HUES48 (cell line): ENCODE results near the gene C22orf23.

Source experiments
- H3K27ac ChIP-seq: one replicate; pipeline ENCODE4 v1.7.0; 2013; ENCODE audit warnings: low read depth, low read length, inconsistent platforms
- H3K27me3 ChIP-seq: 2 replicates; pipeline ENCODE4 v1.6.1; 2013; ENCODE audit warnings: mild to moderate bottlenecking, low read length; ENCODE audit not compliant: control insufficient read depth, insufficient read depth
- H3K36me3 ChIP-seq: 2 replicates; pipeline ENCODE4 v1.6.1; 2013; ENCODE audit warnings: low read length; ENCODE audit not compliant: control insufficient read depth, insufficient read depth
- H3K4me1 ChIP-seq: 2 replicates; pipeline ENCODE4 v1.6.1; 2013; ENCODE audit warnings: mild to moderate bottlenecking, low read length; ENCODE audit not compliant: control insufficient read depth, insufficient read depth
- H3K4me3 ChIP-seq: 2 replicates; pipeline ENCODE4 v1.5.1; 2013; ENCODE audit warnings: mild to moderate bottlenecking, low read depth, low read length
- H3K9ac ChIP-seq: 2 replicates; pipeline ENCODE4 v1.6.1; 2013; ENCODE audit warnings: mild to moderate bottlenecking, low read depth, low read length, moderate library complexity
- H3K9me3 ChIP-seq: 2 replicates; pipeline ENCODE4 v1.6.1; 2013; ENCODE audit warnings: low read length; ENCODE audit not compliant: control insufficient read depth, insufficient read depth

C22orf23 gene

DNA sequence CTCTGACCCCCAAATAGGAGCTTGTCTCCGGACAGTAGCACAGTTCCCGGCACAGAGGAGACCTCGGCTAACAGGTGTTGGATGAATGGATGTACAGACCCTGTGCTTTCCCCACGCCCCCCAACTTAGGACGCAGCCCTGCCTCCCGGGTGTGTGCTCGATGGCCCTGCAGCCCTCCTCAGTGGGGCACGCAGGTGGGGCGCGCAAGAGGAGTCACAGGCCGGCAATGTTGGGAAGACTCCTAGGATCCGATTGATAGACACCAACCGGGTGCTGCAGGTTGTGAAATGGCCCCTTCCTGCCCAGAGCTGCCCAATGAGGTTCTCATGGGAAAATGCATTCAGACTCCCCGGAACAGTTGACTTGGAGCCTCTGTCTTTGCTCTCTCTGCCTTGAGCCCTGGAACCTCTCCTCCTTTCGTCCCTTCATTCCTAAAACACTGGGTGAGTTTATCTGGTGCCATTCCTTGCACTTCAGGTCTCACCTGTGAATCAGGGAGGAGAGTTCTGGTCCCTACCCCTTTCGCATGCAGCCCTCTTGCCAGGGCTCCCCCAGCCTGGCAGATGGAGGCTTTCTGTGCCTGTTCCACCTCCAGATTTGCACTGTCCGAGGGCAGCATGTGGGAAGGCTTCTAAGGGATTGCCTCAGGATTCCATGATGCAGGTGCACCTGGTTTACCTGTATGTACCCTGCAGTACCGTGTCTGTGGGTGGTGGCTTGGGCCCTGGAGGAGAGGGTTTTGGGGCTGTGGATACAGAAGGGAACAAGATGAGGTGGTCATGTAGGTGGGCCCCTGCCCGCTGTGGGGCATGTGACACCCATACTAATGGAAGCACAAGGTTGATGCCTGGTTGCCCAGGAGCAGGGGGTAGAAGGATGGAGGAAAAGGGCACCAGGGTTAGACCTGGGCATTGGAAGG, 46.1 kb downstream of the C22orf23 start:
- Histone ChIP-seq H3K36me3 (peaks cover 1% of the 10 kb centered on the region; the same call in 1 of the 2 replicates), H3K27ac (no peak overlapping the region), H3K4me3 (peak overlapping the region; percentile 72), H3K27me3 (no peaks in the 10 kb centered on the region), H3K4me1 (peaks cover 38% of the 10 kb centered on the region), H3K9ac (0 out of 2 replicates have a peak overlapping the region, but pooled peaks have one; percentile 24), H3K9me3 (no peaks in the 10 kb centered on the region)

GRCh38 chr22:37906364-37907008, 46.9 kb downstream of the C22orf23 start:
- no peaks in the 10 kb centered on the region for H3K36me3 ChIP-seq
- H3K4me3 ChIP-seq: peak overlapping the region; percentile 72
- peak overlapping the region; percentile 47 for H3K27ac ChIP-seq
- H3K9ac ChIP-seq: peak overlapping the region; percentile 74; the same call in 1 of the 2 replicates
- H3K9me3 ChIP-seq: no peaks in the 10 kb centered on the region
- H3K4me1 ChIP-seq: peaks cover 33% of the 10 kb centered on the region
- no peaks in the 10 kb centered on the region for H3K27me3 ChIP-seq

- no peaks in the 10 kb centered on the region for H3K9me3 ChIP-seq
- peak within 1 kb of the TSS; percentile 74; the same call in 1 of the 2 replicates for H3K9ac ChIP-seq
- no peaks in the 10 kb centered on the region for H3K36me3 ChIP-seq
- H3K4me1 ChIP-seq: peaks cover 26% of the 10 kb centered on the region
- peak within 1 kb of the TSS; percentile 83 for H3K27ac ChIP-seq
- H3K27me3 ChIP-seq: no peaks in the 10 kb centered on the region
- peak within 1 kb of the TSS; percentile 72 for H3K4me3 ChIP-seq
These were observed 47.7 kb downstream of the C22orf23 start, which contains the start of gene MICALL1 for GRCh38 chr22:37905534-37906363. Gene MICALL1, plus strand, starts transcription at chr22:37906297. Its CDS starts 126 bp downstream, at chr22:37906423.

DNA sequence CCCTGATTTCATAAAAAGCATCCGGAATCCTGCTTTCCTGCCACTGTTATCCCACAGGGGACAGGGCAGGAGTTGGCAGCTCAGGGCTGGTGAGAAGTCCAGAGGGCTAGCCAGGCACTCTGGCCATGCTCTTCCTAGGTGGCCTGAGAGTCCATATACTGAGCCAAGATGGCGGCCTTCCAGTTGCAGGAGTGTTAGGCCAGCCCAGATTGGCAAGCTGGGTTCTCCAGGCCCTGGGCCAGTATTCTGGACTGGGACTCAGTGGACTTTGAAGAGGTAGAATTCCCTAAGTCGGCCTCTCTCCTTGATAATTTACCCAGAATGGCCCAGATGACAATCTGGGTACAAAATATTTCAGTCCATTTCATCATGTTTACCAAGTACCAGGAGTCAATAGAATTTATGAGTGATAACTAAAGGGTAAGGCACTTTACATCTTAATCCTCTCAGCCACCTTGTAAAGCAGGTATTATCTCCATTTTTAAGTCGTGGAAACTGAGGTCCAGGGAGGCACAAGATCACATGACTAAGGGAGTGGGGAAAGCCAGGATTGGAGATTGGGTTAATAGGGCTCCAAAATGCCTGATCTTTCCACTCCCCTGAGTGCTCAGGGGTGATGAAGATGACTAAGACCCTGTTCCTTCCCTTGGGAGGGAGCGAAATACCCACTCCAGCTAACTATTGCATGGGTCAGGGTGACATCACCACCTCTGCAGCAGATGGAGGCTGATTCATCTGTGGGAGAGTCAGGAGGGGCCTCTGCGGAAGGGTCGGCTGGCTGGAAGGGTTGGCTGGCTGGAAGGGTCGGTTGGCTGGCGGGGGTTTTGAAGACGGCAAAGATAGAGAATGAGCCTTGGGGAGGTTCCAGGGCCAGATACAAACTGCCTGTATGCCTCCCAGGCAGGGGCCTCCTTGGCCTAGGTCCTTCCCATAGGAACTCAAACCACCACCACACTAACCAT, 48.5 kb downstream of the C22orf23 start:
- Histone ChIP-seq H3K27ac (peak overlapping the region; percentile 83), H3K27me3 (no peaks in the 10 kb centered on the region), H3K4me1 (peaks cover 17% of the 10 kb centered on the region), H3K4me3 (peak overlapping the region; percentile 72), H3K36me3 (no peaks in the 10 kb centered on the region), H3K9me3 (no peaks in the 10 kb centered on the region), H3K9ac (peak overlapping the region; percentile 72; the same call in 1 of the 2 replicates)

DNA sequence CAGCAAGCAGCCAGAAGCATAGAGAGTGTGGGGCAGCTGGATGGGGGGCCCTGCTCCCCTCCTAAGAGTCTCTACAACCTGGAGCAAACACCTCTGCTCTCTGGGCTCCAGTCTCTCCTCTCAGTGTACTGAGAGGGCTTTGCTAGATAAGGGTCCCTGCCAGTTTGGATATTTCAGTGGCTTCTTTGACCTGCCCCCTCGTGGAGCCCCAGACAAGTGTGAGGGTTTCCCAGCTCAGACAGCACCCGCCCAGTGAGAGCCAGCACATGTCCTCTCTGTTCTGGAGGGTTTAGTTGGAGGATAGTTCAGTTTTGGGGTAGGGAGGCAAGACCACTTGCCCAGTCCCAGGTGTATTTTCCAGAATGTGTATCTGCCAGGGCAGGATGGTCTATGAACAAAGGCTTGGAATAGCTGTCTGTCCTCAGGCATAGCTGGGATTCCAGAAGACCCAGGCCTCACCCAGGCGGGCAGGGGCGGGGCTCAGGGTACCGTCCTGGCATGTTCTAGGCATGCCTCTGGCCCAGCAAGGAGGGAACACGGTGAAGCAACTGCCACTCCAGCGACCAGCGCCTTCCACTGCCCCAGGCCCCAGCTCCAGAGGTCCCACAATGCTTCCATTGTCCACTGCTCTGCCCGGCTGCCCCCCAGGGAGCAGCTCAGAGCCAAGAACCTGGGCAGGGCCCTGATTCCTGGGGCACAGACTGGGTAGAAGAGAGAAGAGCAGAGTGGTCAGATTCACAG, 54.8 kb downstream of the C22orf23 start:
- Histone ChIP-seq H3K27me3 (no peaks in the 10 kb centered on the region), H3K27ac (no peak overlapping the region), H3K4me3 (no peak overlapping the region), H3K4me1 (peaks cover 29% of the 10 kb centered on the region), H3K36me3 (no peaks in the 10 kb centered on the region), H3K9me3 (no peaks in the 10 kb centered on the region), H3K9ac (0 out of 2 replicates have a peak overlapping the region, but pooled peaks have one; percentile 3)

DNA sequence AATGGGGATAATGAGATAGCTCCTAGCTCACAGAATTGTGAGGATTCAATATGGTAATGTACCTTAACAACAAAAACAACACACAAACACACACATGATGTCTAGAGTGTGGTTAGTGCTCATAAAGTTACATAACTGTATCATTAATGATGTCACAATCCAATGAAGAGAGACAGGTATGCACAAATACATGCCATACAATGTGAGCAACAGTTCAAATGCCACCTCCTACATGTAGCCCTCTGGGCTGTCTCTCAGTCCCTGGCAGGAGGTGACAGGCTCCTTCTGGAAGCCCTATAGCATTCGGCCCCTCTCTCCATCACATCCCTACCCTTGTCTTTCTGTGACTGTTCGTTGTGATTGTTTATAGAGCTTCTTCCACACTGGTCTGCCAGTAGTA, 55.6 kb downstream of the C22orf23 start:
- H3K9ac ChIP-seq: no peak overlapping the region
- no peaks in the 10 kb centered on the region for H3K27me3 ChIP-seq
- no peaks in the 10 kb centered on the region for H3K9me3 ChIP-seq
- H3K4me1 ChIP-seq: peaks cover 29% of the 10 kb centered on the region
- no peak overlapping the region for H3K4me3 ChIP-seq
- H3K27ac ChIP-seq: no peak overlapping the region
- H3K36me3 ChIP-seq: no peaks in the 10 kb centered on the region

- Histone ChIP-seq H3K4me3 (no peak overlapping the region), H3K27me3 (no peaks in the 10 kb centered on the region), H3K36me3 (peaks cover 2% of the 10 kb centered on the region), H3K27ac (peak overlapping the region; percentile 68), H3K4me1 (peaks cover 29% of the 10 kb centered on the region), H3K9me3 (no peaks in the 10 kb centered on the region), H3K9ac (no peak overlapping the region)
These were observed 56.5 kb downstream of the C22orf23 start for GRCh38 chr22:37896939-37897338.

GRCh38 chr22:37896181-37896592, 57.2 kb downstream of the C22orf23 start:
- Histone ChIP-seq H3K36me3 (peaks cover 10% of the 10 kb centered on the region), H3K4me3 (no peak overlapping the region), H3K27me3 (no peaks in the 10 kb centered on the region), H3K27ac (peak overlapping the region; percentile 68), H3K4me1 (peaks cover 29% of the 10 kb centered on the region), H3K9ac (no peak overlapping the region), H3K9me3 (no peaks in the 10 kb centered on the region)

GRCh38 chr22:37894939-37895670, 58.3 kb downstream of the C22orf23 start:
- Histone ChIP-seq H3K9me3 (no peaks in the 10 kb centered on the region), H3K4me1 (peaks cover 29% of the 10 kb centered on the region), H3K27me3 (no peaks in the 10 kb centered on the region), H3K9ac (no peak overlapping the region), H3K27ac (peak overlapping the region; percentile 83), H3K4me3 (no peak overlapping the region), H3K36me3 (peaks cover 16% of the 10 kb centered on the region)
